ENCODE data around the gene ATP8A2.

- TF ChIP-seq, protein P1, sequence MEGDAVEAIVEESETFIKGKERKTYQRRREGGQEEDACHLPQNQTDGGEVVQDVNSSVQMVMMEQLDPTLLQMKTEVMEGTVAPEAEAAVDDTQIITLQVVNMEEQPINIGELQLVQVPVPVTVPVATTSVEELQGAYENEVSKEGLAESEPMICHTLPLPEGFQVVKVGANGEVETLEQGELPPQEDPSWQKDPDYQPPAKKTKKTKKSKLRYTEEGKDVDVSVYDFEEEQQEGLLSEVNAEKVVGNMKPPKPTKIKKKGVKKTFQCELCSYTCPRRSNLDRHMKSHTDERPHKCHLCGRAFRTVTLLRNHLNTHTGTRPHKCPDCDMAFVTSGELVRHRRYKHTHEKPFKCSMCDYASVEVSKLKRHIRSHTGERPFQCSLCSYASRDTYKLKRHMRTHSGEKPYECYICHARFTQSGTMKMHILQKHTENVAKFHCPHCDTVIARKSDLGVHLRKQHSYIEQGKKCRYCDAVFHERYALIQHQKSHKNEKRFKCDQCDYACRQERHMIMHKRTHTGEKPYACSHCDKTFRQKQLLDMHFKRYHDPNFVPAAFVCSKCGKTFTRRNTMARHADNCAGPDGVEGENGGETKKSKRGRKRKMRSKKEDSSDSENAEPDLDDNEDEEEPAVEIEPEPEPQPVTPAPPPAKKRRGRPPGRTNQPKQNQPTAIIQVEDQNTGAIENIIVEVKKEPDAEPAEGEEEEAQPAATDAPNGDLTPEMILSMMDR (conservative IDR thresholded peaks at IDR 0.05), result no peak
- TF ChIP-seq ZFX (IDR thresholded peaks at IDR 0.05), result no peak
These were observed 117.5 kb downstream of the ATP8A2 start for GRCh38 chr13:25489238-25489637.
